Measurements from ENCODE around the gene DERL2.

Gene DERL2

DNA sequence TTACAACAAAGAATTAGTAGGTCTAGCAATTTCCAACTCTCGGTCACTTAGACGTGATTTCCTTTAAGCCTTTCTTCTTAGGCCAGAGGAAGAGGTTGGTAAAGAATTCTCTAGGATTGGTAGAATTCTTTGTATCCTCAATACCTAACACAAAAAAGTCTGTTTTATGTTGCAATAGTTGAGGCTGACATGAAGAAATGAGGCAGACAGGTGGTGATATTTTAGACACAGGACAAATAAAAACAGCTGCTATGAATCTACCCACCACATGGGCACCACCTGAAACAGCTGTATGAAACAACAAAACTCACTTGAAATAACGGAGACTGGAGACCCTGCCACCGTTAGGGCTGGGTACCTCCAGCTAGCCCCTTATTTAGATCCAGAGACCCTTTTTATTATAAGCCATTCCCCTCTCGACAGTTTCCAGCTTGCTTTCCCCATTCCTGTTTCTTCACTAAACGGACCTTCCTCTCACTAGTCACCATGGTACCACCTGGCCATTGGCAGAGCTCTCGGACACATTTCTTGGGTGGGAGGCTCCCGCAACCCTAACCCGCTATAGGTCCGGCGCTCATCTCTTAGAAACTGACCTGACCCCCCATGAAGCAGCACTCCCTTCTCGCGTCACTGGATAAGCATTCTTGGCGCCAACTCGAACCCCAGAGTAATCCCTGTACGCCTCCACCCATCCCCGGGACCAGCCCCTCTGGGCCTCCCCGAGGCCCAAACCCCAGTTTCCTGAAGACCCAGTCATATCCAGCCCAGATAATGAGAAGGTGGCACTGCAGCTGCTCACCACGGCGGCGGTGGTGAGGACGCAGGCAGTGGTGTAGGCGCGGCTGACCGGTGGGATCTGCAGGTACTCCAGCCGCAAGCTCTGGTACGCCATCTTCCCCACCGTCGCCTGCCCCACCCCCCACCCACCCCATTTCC lies at the start of gene DERL2:
Gene DERL2, minus strand, starts transcription at position 909 of the 936 bp plus-strand sequence. Its CDS starts 17 bp downstream, at position 892.
- no peak for TF ChIP-seq CTCF (conservative IDR thresholded peaks at IDR 0.05)
- H3K27ac ChIP-seq: peak within 1 kb of the TSS; percentile 89

GRCh38 chr17:5535436-5535835 lies 49.5 kb upstream of the DERL2 start:
- no peak overlapping the region for H3K27ac ChIP-seq
- no peak for TF ChIP-seq CTCF (conservative IDR thresholded peaks at IDR 0.05)

GRCh38 chr17:5533486-5534315 lies 47.7 kb upstream of the DERL2 start:
- TF ChIP-seq CTCF (conservative IDR thresholded peaks at IDR 0.05): no peak
- no peak overlapping the region for H3K27ac ChIP-seq

DNA sequence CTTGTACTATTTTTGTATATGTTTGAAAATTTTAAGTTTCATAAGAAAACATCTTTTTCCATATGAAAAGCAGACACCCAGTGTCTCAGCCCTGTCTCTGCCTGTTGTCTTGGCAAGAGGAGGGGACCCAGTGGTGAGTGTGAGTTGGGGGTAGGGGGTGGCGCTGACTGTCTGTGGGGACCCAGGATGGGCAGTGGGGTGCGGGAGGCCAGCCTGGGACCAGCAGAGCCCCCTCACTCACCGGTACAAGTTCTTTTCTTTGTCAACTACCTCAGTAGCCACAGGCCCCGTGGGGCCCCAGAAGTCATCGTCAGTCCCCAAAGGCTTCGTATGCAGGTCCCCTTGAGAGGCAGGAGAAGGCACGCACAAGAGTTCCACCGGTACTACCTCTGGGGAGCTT lies 46.6 kb upstream of the DERL2 start:
- H3K27ac ChIP-seq: no peak overlapping the region
- TF ChIP-seq CTCF (conservative IDR thresholded peaks at IDR 0.05): no peak

DNA sequence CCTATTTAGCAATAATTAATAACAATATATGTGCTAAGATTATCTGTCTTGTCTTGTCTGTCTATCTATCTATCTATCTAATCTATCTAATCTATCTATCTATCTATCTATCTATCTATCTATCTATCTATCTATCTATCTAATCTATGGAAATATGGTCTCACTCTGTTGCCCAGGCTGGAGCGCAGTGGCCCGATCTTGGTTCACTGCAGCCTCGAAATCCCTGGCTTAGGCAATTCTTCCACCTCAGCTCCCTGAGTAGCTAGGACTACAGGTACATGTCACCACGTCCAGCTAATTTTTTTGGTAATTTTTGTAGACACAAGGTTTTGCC lies 45.1 kb upstream of the DERL2 start:
- no peak for TF ChIP-seq CTCF (conservative IDR thresholded peaks at IDR 0.05)
- no peak overlapping the region for H3K27ac ChIP-seq

- no peak overlapping the region for H3K27ac ChIP-seq
- TF ChIP-seq CTCF (conservative IDR thresholded peaks at IDR 0.05): no peak
Measured at GRCh38 chr17:5530265-5531084, 44.5 kb upstream of the DERL2 start.
